WTC11 (cell line): ENCODE measurements around the gene HDAC9.

Source experiments
- ARID4B ChIP-seq: sonication (generic); formaldehyde crosslinking; IDR thresholded peaks from 2 replicates; pipeline ENCODE4 v1.8.0; 2023; ENCODE audit warnings: missing genetic modification reagents, mild to moderate bottlenecking, borderline replicate concordance
- CTCF ChIP-seq: fragments of 200-600 bp; IDR thresholded peaks from 2 replicates; pipeline ENCODE4 v1.8.0; 2022; ENCODE audit warnings: antibody characterized with exemption
- MYBL2 ChIP-seq: sonication (generic); formaldehyde crosslinking; IDR thresholded peaks from 2 replicates; pipeline ENCODE4 v1.8.1; 2023; ENCODE audit warnings: mild to moderate bottlenecking, moderate library complexity, missing genetic modification reagents
- TCF7 ChIP-seq: sonication (generic); formaldehyde crosslinking; IDR thresholded peaks from 2 replicates; pipeline ENCODE4 v1.8.0; 2022; ENCODE audit warnings: mild to moderate bottlenecking, low read depth, missing genetic modification reagents, moderate library complexity
- ZNF263 ChIP-seq: sonication (generic); formaldehyde crosslinking; IDR thresholded peaks from 2 replicates; pipeline ENCODE4 v1.8.1; 2022; ENCODE audit warnings: low read depth, mild to moderate bottlenecking, moderate library complexity, missing genetic modification reagents

GRCh38 chr7:18503126-18503866, 7.7 kb downstream of the HDAC9 start:
- TF ChIP-seq ARID4B, result no peak
- TF ChIP-seq ZNF263 (CRISPR knock-in tag), result no peak
- TF ChIP-seq TCF7, result no peak
- TF ChIP-seq CTCF, result no peak
- no peak for TF ChIP-seq MYBL2 (CRISPR knock-in tag)
